Fibroblast of pulmonary artery (primary cell): ENCODE data around the gene LAMC1.

Experiments used
- DNase-seq: peaks from one replicate; pipeline ENCODE4 v3.0.0-alpha.2; 2010; ENCODE audit warnings: low read depth
- H3K4me3 ChIP-seq: replicated peaks from 2 replicates; pipeline ENCODE4 v1.5.1; 2011; ENCODE audit warnings: low read depth, mild to moderate bottlenecking, control low read depth, low read length, moderate library complexity
- CTCF ChIP-seq: IDR thresholded peaks from 2 replicates; pipeline ENCODE4 v1.5.1; 2011; ENCODE audit warnings: mild to moderate bottlenecking, control low read depth, low read length, inconsistent platforms; ENCODE audit errors: missing control alignments

LAMC1 gene

GRCh38 chr1:183032122-183032921 is 9.1 kb downstream of the LAMC1 start:
- no peak for DNase-seq
- TF ChIP-seq CTCF = no peak
- no peak overlapping the region for H3K4me3 ChIP-seq

GRCh38 chr1:183033205-183033604 is 10.0 kb downstream of the LAMC1 start:
- TF ChIP-seq CTCF = no peak
- no peak overlapping the region for H3K4me3 ChIP-seq
- DNase-seq = no peak

- H3K4me3 ChIP-seq = no peak overlapping the region
- no peak for DNase-seq
- no peak for TF ChIP-seq CTCF
These were observed 11.5 kb downstream of the LAMC1 start for GRCh38 chr1:183034682-183035081.

GRCh38 chr1:183038333-183038866 is 15.2 kb downstream of the LAMC1 start:
- TF ChIP-seq CTCF = no peak
- DNase-seq = no peak
- no peak overlapping the region for H3K4me3 ChIP-seq

GRCh38 chr1:183038913-183039312 is 15.7 kb downstream of the LAMC1 start:
- no peak for TF ChIP-seq CTCF
- DNase-seq = no peak
- H3K4me3 ChIP-seq = no peak overlapping the region

GRCh38 chr1:183039330-183039729 is 16.1 kb downstream of the LAMC1 start:
- no peak overlapping the region for H3K4me3 ChIP-seq
- DNase-seq = no peak
- no peak for TF ChIP-seq CTCF
